ENCODE data around the gene SNTB2.
"Not testable (repeated sequence)": the region's sequence is repeated elsewhere in the genome, so short reads cannot be mapped to it uniquely, and the experiment has no call there.

DNA sequence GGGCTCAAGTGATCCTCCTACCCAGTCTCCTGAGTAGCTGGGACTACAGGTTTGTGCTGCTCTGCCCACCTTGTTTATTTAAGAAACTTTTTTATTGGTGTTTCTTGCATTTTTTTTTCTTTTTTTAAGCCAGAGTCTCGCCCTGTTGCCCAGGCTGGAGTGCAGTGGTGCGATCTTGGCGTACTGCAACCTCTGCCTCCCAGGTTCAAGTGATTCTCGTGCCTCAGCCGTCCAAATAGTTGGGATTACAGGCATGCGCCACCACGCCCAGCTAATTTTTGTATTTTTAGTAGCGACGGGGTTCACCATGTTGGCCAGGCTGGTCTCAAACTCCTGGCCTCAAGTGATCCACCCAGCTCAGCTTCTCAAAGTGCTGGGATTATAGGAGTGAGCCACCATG, 37.3 kb upstream of the SNTB2 start:
- not testable (repeated sequence) for TF ChIP-seq POLR2A (IDR thresholded peaks at IDR 0.05)
- TF ChIP-seq, protein P1, sequence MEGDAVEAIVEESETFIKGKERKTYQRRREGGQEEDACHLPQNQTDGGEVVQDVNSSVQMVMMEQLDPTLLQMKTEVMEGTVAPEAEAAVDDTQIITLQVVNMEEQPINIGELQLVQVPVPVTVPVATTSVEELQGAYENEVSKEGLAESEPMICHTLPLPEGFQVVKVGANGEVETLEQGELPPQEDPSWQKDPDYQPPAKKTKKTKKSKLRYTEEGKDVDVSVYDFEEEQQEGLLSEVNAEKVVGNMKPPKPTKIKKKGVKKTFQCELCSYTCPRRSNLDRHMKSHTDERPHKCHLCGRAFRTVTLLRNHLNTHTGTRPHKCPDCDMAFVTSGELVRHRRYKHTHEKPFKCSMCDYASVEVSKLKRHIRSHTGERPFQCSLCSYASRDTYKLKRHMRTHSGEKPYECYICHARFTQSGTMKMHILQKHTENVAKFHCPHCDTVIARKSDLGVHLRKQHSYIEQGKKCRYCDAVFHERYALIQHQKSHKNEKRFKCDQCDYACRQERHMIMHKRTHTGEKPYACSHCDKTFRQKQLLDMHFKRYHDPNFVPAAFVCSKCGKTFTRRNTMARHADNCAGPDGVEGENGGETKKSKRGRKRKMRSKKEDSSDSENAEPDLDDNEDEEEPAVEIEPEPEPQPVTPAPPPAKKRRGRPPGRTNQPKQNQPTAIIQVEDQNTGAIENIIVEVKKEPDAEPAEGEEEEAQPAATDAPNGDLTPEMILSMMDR (IDR thresholded peaks at IDR 0.05 in 8 of 11, conservative IDR thresholded peaks at IDR 0.05 in 3 of 11) = not testable (repeated sequence)
